ENCODE results near the gene MRGPRF.
A peak's percentile ranks its signal among the peaks of the same experiment; 100 is the strongest.

The MRGPRF gene

DNA sequence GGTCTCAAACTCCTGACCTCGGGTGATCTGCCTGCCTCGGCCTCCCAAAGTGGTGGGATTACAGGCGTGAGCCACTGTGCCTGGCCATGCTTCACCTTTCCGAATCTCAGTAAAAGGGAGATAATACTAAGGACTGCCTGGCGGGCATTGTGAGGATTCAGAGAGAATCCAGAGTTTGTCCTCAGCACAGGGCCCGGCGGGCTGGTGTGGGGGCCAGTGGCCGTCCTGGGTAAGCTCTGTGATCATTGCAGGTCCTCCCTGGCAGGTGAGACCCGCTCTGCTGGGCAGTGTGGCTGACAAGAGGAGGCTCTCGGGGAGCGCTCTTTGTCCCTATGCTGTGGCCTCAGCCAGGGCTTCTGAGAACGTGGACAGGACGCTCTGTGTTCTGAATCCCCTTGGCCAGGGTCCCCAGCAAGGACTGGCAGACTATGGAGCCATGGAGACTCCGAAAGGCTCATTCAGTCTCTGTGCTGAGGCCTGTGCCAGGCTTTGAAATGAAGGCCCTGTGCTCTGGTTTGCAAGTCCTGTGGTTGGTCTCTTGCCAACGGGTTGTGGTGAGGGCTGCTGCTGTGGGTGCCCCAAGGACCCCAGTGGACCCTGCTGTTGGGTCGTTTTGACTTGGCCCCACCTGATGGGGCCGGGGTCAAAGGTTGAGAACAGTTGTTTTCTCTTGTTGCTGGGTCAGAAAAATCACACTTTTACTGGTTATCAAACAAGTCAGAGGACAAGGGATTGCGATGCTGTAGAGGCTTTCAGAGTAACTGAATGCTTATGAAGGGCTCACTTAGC, 37.7 kb upstream of the MRGPRF start:
- DNase-seq (ENCODE audit: low read depth), result no peak

DNA sequence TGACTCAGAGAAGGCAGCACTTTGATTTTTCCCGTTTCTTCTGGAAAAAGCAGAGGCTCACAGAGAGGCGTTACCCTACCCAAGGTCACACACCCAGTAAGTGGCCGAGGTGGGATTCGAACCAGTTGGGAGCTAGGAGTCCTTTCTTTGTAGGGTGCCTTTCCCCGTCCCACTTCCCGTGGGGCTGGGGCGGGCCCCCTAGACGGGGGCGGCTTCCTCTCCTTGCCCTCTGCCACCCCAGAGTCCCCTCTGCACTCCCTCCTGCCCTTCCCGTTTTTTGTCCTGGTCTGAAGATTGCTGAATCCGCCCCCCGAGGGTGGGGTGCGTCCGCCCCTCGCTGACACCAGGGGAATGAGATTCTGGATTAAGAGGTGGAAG, 36.4 kb upstream of the MRGPRF start:
- no peak for DNase-seq (ENCODE audit: low read depth)

DNA sequence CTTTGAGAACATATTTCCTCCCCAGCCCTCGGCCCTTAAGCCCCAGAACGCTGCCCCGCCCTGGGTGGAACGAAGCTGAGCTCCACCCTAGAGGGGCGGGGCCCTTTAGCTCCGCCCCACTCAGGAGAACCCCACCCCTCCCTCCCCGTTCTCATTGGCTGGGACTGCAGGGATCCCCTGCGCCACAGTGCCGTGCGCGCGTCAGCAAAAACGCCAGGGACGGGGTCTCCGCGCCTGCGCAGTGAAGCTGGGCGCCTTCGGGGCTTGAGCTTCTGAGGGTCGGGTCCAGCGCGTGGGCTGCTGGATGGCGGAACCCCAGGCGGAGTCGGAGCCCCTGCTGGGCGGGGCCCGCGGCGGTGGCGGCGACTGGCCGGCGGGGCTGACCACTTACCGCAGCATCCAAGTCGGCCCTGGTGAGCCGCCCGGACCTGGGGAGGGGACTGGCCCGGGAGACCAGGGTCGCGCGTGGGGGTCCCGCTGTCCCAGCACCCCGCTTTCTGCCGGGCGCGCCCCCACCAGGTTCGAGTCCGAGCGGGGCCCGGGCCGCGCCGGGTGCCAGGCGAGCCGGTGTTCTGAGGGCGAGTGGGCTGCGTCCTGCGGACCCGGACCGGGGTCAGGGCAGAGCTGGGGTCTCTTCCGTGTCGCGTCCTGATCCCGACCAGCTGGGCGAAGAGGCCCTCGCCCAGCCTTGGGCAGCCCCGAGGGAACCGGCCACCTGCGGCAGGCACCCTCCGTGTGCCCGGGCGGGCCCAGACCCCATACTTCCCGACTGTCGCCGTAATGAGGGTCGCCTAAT, 35.8 kb upstream of the MRGPRF start, which contains the start of gene TPCN2:
Gene TPCN2, plus strand, starts transcription at position 239 of the 796 bp plus-strand sequence. Its CDS starts 66 bp downstream, at position 305.
- DNase-seq (ENCODE audit: low read depth), result peak; percentile 76

DNA sequence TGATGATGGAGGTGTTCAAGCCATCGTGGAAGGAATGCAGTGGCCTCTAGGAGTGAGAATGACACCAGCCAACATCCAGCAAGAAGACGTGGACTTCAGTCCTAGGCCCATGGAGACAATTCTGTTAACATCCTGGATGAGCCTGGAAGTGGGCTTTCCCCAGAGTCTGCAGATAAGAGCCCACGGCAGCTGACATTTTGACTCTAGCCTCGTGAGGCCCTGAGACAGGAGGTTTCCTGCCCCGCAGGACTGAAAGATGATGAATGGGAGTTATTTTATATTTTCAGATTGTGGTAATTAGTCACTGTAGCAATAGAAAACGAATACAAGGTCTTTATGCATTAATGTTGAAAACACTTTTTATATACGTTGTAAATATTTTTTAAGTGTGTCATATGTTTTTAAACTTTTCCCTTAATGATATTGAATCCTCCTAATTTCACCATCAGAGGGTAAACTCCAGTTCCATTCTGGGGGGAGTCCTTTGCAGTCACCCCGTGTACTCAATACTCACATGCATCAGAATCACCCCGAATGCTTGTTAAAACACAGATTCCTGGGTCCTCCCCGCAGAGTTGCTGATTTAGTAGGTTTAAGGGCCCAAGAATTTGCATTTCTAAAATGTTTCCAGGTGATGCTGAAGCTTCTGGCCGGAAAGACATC, 35.1 kb upstream of the MRGPRF start:
- no peak for DNase-seq (ENCODE audit: low read depth)

DNA sequence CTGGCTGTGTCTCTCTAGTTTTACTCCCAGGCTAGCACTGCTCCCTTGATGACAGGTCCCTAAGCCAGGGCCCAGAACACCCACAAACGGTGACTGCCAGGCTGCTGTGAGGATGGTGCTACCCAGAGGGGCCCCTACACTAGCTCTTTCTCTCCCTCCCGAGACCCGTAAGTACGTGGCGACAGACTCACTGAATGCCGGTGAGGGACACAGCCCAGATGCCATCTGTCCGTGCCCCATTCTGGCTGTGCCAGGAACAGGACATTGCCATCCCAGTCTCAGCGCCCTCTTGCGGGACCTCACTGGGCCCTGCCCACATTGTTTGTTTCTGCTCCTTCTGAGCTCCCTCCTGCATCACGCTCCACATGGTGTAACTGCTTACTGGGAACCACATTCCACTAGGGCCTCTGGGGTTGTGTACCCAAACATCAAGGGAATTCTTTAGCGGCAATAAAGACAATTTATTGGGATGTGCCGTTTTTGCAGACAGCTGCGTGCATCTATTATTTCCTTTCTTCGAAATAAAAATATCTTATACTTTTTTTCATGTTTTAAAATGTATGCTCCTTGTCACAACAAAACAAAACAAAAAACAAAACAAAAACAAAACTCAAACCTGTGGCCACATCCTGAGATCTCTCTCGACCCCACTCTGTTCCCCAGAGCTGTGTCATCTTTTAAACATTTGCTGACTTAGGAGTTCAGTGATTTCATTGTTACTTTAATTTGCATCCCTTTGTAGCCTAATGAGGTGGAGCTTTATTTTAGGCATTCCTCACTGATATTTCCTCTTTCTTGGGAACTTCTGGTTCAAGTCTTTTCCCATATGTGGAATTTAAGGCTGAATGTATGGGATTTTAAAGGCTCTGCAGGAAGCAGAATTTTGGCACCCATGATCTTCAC, 31.3 kb upstream of the MRGPRF start:
- DNase-seq (ENCODE audit: low read depth), result no peak

DNA sequence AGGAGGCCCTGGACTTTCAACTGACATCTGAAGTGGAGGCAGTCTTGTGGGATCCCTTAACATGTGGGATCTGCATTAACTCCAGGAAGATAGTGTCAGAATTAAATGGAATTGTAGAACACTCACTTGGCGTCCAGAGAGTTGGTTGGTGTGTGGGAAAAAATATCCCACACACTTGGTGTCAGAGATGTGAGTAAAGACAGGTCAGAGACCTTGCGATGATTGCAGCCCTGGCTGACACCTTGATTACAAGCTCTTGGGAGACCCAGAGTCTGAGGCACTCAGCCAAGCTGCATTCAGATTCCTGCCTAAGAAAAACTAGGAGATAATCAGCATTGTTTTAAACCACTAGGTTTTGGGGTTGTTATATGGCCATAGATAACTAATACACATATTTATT, 28.5 kb upstream of the MRGPRF start:
- no peak for DNase-seq (ENCODE audit: low read depth)

DNA sequence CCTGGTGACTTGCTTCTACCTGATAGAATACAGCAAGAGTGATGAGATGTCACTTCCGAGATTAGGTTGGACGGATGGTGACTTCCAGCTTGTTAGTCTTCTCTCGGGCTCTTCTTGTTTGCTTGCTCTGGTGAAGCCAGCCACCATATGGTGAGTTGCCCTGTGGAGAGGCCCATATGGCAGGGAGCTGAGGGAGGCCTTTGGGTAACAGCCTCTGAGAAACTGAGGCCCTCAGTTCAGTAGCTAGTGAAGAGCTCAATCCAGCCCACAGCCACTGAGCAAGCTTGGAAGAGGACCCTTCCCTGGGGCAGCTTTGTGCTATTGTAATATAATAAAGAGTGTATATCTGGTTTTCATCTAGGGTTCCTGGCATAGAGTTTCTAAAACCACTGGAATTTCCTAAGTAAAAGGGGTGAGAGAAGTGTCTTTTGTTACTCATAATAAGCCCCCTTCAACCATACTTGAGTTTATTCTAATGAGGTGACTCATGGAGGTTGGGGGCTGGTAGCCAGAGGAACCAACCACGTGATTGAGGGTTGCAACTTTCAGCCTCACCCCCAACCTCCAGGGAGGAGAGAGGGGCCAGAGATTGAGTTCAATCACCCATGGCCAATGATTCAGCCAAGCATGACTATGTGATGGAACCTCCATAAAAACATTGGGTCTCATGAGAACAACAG, 27.7 kb upstream of the MRGPRF start:
- DNase-seq (ENCODE audit: low read depth), result no peak

DNA sequence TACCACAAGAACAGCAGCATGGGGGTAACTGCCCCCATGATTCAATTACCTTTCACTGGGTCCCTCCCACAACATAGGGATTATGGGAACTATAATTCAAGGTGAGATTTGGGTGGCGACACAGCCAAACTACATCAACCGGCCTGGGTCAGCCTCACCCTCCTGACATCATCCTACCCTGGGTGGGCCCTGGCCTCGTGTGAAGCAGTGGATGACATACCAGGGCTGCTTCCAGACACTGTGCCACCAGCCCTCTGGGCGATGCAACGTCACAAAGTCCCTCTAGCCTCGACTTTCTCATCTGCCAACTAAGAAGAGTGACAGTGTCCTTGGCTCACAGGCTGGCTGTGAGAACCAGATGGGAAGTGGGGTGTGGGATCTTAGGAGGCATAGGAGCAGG, 27.0 kb upstream of the MRGPRF start:
- DNase-seq (ENCODE audit: low read depth), result no peak

DNA sequence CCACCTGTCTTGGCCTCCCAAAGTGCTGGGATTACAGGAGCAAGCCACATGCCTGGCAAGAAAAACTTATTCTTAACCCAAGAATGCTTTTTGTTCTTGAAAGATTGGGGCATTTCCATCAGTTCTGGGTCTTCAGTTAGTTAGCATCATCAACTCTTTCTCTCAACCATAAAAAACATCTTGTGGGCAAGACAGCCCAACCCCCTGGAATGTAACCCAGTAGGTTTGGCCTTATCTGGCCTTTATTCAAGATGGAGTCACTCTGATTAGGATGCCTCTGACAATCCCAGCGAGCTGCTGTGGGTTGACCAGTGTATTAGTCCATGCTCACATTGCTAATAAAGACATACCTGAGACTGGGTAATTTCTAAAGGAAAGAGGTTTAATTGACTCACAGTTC, 26.5 kb upstream of the MRGPRF start:
- no peak for DNase-seq (ENCODE audit: low read depth)

DNA sequence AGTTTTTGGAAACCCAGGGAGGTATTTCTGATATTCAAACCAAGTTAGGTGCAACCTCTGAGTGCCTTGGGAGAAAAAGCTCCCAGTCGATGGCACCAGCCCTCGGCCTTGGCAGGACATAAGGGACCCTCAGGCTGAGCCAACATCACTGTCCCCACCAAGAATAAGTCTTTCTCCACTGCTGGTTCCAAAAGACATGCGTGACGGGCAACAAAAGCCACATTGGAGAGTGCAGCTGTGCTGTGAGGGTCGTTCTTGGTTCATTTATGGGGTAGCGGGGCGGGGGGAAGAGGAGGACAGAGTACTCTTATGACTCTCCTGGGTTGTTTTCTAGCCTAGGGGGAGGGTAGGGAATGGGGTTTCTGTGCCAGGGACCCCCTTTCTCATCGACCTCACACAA, 24.5 kb upstream of the MRGPRF start:
- no peak for DNase-seq (ENCODE audit: low read depth)

DNA sequence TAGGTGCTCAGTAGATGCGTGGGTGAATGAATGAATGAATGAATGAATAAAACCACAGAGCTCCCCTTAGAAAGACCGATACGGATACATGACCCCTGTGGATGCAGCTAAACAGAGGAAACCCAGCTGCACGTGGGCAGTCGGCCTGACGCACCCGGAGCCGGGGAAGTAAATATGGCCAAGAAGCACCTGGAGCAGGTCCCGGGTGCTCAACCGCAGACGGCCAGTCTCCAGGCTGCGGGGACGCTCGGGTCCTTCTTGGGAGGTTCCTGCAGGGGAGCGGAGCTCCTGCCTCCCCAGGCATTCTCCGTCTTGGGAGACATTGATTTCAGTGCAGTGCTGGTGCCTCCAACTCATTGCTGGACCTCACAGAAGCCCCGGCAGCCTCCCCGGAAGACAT, 24.0 kb upstream of the MRGPRF start:
- no peak for DNase-seq (ENCODE audit: low read depth)

DNA sequence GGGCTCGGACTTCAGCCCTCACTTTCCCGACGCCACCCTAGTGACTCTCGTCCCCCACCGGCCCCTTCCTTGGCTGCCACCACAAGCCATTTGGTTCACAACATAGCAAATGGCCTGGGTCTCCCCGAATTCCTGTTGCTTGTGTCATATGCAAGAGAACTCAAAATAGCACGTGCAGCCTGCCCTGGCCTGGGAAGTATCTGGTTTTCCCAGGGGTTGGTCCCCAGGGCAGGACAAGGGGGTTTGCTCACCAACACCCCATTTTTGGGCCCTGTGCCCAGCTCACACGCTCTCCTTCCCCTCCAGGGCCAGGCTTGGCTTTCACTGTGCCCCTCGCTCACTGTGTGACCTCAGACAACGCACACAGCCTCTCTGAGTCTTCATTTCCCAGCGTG, 22.9 kb upstream of the MRGPRF start:
- DNase-seq (ENCODE audit: low read depth), result no peak

DNA sequence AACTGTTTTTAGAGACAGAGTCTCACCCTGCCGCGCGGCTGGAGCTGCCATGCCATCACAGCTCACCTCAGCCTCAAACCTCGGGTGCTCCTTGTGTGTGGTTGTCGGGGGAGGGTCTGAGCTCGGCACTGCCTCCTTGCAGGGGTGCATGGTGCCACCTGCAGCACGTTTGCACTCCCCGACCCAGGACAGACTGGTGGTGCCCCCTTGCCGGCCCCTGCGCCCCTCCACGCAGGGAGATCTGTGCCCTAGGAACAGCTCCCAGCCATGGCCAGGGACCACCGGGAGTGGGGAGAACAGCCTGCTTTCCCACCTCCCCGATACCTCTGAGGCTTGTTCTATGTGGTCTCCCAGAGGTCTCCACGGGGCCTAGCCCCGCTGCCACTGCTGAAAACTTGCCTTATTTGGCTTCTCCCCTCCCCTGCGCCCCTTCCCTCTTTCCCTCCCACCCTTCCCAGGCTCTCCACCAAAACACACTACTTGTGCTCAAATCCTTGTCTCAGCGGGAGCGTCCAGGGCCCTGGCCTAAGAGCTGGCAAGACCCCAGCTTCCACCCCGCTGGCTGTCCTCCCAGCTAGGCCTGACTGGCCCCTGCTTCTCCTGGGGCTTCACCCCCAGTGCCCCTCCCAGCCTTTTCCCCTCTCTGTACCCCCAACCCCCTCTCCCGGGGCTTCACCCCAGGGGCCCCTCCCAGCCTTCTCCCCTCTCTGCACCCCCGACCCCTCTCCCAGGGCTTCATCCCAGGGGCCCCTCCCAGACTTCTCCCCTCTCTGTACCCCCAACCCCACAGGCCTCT, 22.3 kb upstream of the MRGPRF start:
- DNase-seq (ENCODE audit: low read depth), result no peak

DNA sequence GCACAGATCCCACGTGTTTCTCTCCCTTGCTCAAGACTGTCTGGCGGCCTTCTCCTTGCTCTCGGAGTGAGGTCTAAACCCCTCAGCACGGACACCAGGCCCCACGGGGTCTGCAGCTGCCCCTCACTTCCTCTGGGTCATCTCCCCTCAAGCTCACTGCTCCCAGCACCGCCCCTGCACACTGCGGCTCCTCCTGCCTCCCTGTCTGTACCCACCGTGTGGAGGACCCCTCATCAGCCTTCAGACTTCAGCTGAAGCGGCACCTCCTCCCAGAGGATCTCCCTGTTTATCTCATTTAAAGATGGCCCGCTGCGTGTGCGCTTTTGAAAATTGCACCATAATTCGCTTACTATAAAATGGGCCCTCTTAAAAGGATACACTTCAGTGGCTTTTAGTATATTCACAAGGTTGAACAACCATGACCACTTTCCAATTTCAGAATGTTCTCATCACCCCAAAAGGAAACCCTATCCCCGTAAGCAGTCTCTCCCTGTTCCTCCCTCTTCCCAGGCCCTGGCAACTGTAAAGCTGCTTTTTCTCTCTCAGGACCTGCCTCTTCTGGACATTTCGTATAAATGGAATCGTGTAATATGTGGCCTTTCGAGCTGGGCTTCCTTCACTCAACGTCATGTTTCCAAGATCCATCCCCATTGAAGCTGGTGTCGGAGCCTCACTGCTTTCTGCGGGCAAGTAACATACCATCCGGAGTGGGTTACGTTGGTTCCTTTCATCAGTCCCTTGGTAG, 21.2 kb upstream of the MRGPRF start:
- no peak for DNase-seq (ENCODE audit: low read depth)

DNA sequence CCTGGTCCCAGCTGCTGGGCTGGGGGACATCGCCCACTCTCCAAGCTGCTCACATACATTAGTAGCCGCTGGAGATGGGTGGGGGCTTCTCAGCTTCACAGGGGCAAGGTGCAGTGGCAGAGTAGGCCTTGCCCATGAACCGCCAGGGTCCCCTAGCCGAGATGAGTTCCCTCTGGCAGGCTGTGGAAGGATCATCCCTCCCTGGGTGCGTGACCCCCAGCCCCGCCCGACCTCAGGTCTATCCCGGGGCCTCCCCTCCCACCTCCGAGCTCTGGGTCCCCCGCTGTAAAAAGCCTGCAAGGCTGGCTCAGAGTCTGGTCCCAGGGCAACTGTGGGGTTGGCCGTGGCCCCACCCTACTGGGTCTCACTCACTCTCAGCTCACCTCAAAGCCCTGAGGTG, 20.4 kb upstream of the MRGPRF start:
- no peak for DNase-seq (ENCODE audit: low read depth)

DNA sequence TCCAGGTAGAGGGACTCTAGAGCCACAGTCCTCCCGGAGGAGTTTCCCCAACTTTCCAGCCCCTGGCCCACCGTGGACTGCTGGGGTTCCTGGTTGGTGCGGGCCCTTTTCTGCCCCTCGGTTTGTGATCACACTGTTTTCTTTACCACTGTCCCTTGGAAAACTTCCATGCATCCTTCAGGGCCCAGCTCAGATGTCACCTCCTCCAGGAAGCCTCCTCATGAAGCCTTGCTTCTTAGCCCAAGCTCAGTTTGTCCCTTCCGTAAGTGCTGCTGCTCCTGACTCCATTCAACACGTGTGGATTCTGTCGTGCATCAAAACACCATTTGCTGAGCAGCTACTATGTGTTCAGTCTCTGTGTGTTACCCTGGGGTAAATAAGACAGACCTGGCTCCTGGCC, 19.8 kb upstream of the MRGPRF start:
- DNase-seq (ENCODE audit: low read depth), result no peak

DNA sequence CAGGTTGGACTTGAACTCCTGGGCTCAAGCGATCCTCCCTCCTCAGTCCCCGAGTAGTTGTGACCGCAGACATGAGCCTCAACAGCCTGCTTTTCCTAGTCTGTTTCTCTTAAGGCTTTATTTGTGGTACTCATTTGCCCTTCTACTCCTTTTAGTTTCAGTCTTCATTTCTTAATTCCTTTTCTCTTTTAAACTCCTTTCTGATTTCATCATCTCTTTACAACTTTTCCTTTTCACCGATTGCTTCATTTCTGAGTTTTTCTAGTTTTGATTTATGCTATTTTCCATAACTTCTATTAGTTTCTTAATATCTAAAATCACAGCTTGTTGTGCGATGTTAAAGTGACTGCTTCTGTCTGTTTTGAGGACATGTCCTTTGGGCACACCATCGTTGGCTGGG, 17.3 kb upstream of the MRGPRF start:
- no peak for DNase-seq (ENCODE audit: low read depth)

DNA sequence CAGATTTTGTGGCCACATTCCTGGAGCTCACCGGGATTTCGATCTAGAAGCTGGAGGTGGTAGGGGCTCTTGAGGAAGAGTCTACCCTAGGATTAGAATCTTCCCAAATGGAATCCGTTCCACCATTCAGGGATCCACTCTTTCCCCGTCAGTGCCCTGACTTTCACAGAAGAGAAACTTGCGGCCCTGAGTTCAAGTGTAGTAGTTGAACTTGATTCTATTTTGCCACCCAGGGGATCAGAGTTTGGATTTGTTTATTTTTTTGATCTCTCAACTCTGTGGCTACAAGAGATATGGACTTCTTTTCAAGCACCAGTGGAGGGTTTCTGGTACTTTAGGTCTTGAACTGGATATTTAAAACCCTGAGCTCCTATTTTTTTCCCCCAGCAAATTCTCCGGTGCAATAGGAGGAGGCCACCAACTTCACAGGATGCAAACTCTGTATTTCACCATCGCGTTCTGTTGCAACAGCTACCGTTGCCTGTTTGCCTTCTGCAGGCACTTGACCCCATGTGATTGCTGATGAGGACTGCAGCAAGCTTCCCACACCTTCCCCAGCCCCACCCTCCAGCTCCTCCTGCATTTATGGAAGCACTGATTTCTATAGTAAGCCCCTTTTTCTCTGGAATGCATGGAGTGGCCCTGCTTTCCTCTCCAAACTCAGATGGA, 14.8 kb upstream of the MRGPRF start:
- DNase-seq (ENCODE audit: low read depth), result no peak

DNA sequence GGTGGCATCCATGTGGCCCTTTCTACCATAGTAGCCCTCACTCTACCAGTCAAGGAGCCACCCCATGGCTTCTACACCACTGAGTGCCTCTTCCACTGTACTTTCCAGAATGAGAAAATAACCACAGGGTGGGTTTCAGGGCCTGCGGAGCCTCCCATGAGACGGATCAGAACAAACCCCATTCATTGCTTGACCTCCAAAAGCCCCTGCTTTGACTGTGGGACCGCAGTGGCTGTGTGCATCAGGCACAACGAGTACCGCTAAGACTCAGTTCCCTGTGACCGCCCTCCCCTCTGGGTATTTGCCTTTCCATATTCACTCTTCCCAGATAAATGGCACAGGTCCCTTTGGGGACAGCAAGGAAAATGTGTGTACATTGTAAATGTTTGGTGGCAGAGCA, 11.5 kb upstream of the MRGPRF start:
- DNase-seq (ENCODE audit: low read depth), result no peak

Measured in stimulated activated CD8-positive, alpha-beta memory T cell treated with anti-CD3 and anti-CD28 coated beads, Interleukin-7, amount 100 ng/mL, for 24 hours (primary cell).